ENCODE data around the gene GRM6. TPM values are rescaled to one million over a fixed set of nuclear protein-coding genes. Genes with fewer than 3 reads are reported as not detected.
A peak's percentile ranks its signal among the peaks of the same experiment; 100 is the strongest.

Gene GRM6
- total RNA-seq, 1 donor from 2014 or later: not detected

DNA sequence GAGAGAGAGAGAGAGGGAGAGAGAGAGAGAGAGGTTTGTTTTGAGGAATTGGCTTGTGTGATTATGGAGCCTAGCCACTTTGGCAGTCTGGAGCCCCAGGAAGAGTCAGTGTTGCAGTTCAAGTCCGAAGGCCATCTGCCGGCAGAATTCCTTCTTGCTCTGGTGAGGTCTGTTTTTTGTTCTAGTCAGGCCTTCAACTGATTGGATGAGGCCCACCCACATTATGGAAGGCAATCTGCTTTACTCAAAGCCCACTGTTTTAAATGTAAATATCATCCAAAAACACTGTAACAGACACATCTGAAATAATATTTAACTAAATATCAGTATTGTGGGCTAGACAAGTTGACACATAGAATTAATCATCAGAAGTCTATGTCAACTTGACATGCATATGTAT lies 11.4 kb upstream of the GRM6 start:
- DNase-seq (ENCODE audit: low read depth) (no peak), FAIRE-seq (no peak)
- Histone ChIP-seq H3K36me3 (ENCODE audit: control insufficient read depth, insufficient read depth, low read length) (no peaks in the 10 kb centered on the region), H3K4me3 (ENCODE audit: low read depth, low read length) (no peak overlapping the region), H3K27me3 (ENCODE audit: control insufficient read depth, insufficient read depth, low read length) (no peaks in the 10 kb centered on the region)
- TF ChIP-seq, protein P1, sequence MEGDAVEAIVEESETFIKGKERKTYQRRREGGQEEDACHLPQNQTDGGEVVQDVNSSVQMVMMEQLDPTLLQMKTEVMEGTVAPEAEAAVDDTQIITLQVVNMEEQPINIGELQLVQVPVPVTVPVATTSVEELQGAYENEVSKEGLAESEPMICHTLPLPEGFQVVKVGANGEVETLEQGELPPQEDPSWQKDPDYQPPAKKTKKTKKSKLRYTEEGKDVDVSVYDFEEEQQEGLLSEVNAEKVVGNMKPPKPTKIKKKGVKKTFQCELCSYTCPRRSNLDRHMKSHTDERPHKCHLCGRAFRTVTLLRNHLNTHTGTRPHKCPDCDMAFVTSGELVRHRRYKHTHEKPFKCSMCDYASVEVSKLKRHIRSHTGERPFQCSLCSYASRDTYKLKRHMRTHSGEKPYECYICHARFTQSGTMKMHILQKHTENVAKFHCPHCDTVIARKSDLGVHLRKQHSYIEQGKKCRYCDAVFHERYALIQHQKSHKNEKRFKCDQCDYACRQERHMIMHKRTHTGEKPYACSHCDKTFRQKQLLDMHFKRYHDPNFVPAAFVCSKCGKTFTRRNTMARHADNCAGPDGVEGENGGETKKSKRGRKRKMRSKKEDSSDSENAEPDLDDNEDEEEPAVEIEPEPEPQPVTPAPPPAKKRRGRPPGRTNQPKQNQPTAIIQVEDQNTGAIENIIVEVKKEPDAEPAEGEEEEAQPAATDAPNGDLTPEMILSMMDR (IDR thresholded peaks at IDR 0.05; ENCODE audit: insufficient read depth, low read length, severe bottlenecking): no peak

DNA sequence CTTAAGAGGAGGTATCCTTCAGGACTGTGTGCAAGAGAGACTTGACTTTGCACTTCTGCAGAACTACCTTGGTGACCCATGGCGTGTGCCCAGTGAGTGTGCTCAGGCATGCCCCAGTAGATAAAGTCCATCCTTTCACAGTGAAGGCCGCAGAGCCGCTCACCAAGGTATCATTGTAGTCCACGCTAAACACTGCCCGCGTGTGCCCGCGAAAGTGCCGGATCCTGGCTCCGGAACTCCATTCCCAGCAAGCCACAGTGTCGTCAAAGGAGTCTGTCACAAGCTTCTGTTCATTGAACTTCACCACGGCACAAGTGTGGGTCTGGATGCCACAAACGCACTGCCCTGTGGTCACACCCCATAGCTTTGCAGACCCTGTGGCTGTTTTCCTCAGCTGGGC lies 3.3 kb upstream of the GRM6 start:
- DNase-seq (ENCODE audit: low read depth): no peak
- FAIRE-seq: no peak
- Histone ChIP-seq H3K4me3 (ENCODE audit: low read depth, low read length) (no peak overlapping the region), H3K36me3 (ENCODE audit: control insufficient read depth, insufficient read depth, low read length) (no peaks in the 10 kb centered on the region), H3K27me3 (ENCODE audit: control insufficient read depth, insufficient read depth, low read length) (no peaks in the 10 kb centered on the region)
- TF ChIP-seq, protein P1 (IDR thresholded peaks at IDR 0.05; ENCODE audit: insufficient read depth, low read length, severe bottlenecking): no peak

DNA sequence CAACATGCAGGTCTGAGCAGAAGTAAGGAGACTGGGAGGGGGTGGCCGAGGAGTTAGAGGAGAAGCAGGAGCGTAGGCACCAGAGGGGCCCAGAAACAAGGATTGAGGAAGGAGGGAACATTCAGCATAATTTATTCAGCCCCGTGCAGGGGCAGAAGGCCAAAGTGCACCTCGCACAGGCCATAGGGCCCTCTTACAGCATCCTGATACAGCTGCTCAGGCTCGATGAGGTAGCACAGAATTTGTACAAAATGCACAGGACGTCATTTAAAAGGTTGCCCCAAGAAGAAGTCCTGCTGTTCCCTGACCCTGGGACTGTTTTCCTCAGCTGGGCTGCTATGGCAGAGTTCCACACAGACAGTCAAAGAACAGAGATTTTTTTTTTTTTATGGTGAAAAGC lies 2.1 kb upstream of the GRM6 start:
- TF ChIP-seq, protein P1 (IDR thresholded peaks at IDR 0.05; ENCODE audit: insufficient read depth, low read length, severe bottlenecking): no peak
- H3K27me3 ChIP-seq (ENCODE audit: control insufficient read depth, insufficient read depth, low read length): no peaks in the 10 kb centered on the region
- H3K36me3 ChIP-seq (ENCODE audit: control insufficient read depth, insufficient read depth, low read length): no peaks in the 10 kb centered on the region
- FAIRE-seq (peak; percentile 40), DNase-seq (ENCODE audit: low read depth) (no peak)
- H3K4me3 ChIP-seq (ENCODE audit: low read depth, low read length): no peak overlapping the region

- TF ChIP-seq, protein P1 (IDR thresholded peaks at IDR 0.05; ENCODE audit: insufficient read depth, low read length, severe bottlenecking): no peak
- H3K36me3 ChIP-seq (ENCODE audit: control insufficient read depth, insufficient read depth, low read length): no peaks in the 10 kb centered on the region
- no peak for FAIRE-seq
- no peak overlapping the region for H3K4me3 ChIP-seq (ENCODE audit: low read depth, low read length)
- DNase-seq (ENCODE audit: low read depth): no peak
- no peaks in the 10 kb centered on the region for H3K27me3 ChIP-seq (ENCODE audit: control insufficient read depth, insufficient read depth, low read length)
Measured at GRCh38 chr5:178996156-178996555, 1.0 kb upstream of the GRM6 start.

GRCh38 chr5:178995341-178995690 lies 196 bp upstream of the GRM6 start:
- H3K27me3 ChIP-seq (ENCODE audit: control insufficient read depth, insufficient read depth, low read length): no peaks in the 10 kb centered on the region
- no peak for FAIRE-seq
- TF ChIP-seq, protein P1 (IDR thresholded peaks at IDR 0.05; ENCODE audit: insufficient read depth, low read length, severe bottlenecking): no peak
- DNase-seq (ENCODE audit: low read depth): no peak
- no peak overlapping the region for H3K4me3 ChIP-seq (ENCODE audit: low read depth, low read length)
- H3K36me3 ChIP-seq (ENCODE audit: control insufficient read depth, insufficient read depth, low read length): no peaks in the 10 kb centered on the region

DNA sequence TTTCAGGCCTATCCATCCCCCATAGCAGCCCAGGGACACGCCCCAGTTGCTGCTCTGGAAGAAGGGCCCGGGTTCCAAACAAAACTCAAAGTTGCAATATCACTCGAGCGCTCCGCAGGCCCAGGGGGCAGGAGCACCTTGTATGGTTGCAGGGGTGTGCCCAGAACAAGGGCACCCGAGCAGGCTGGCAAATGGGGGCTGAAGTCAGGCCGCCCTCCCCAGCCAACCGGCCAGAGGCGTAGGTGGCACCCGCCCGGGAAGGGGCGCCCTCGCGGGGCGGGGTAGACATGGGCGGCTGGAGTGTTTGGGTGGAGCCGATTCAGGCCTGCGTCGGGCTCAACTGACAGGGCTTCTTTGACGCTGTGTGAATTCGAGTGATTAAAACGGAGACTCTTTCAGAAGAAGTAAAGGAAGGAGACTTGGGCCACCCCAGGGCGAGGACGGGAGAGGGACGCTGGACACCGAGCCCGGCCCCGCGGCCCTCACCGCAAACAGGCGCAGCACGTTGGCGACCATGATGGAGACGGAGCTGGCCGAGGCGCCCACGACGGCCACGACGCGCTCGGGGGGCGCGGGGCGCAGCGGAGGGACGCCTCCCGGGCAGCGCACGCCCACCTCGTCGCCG lies 1.1 kb downstream of the GRM6 start:
- Histone ChIP-seq H3K36me3 (ENCODE audit: control insufficient read depth, insufficient read depth, low read length) (no peaks in the 10 kb centered on the region), H3K27me3 (ENCODE audit: control insufficient read depth, insufficient read depth, low read length) (no peaks in the 10 kb centered on the region), H3K4me3 (ENCODE audit: low read depth, low read length) (no peak overlapping the region)
- DNase-seq (ENCODE audit: low read depth): no peak
- FAIRE-seq: no peak
- TF ChIP-seq, protein P1 (IDR thresholded peaks at IDR 0.05; ENCODE audit: insufficient read depth, low read length, severe bottlenecking): no peak
